Superior temporal gyrus (tissue), 1 donor: Measurements from ENCODE around the gene IL1F10.
"Not testable (repeated sequence)": the region's sequence is repeated elsewhere in the genome, so short reads cannot be mapped to it uniquely, and the experiment has no call there.

Experiments
- DNase-seq: peaks from one replicate; pipeline ENCODE4 v3.0.0-alpha.2; 2016; ENCODE audit errors: extremely low spot score

Gene IL1F10

DNA sequence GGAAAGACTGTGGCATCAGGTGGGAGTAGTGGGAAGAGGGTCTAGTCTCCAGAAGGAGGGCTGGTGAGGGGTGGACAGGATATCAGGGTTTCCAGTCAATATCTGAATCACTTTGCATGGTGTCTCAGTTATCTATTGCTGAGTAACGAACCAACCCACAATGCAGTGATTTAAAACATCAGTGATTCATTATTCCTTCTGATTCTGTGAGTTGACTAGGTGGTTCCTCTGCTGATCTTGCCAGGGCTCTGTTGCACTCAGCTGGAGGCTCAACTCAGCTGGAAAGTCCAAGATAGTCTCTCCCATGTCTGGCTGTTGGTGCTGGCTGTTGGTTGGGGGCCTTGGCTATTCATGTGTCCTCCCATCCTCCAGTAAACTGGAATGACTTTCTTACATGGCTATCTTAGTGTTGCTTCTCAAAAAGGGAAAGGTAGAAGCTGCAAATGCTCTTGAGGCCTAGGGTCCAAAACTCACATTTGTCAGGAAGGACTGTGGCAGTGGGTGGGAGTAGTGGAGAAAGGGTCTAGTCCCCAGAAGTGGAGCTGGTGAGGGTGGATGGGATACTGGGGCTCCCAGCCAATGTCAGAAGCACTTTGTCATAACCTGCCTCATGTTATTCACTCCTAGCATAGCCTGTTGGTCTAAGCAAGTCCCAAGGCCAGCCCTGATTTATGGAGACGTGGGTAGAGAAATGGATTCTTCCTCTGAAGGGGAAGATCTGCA, 13.9 kb downstream of the IL1F10 start:
- DNase-seq: no peak

GRCh38 chr2:113083296-113083695, 15.5 kb downstream of the IL1F10 start:
- no peak for DNase-seq

DNA sequence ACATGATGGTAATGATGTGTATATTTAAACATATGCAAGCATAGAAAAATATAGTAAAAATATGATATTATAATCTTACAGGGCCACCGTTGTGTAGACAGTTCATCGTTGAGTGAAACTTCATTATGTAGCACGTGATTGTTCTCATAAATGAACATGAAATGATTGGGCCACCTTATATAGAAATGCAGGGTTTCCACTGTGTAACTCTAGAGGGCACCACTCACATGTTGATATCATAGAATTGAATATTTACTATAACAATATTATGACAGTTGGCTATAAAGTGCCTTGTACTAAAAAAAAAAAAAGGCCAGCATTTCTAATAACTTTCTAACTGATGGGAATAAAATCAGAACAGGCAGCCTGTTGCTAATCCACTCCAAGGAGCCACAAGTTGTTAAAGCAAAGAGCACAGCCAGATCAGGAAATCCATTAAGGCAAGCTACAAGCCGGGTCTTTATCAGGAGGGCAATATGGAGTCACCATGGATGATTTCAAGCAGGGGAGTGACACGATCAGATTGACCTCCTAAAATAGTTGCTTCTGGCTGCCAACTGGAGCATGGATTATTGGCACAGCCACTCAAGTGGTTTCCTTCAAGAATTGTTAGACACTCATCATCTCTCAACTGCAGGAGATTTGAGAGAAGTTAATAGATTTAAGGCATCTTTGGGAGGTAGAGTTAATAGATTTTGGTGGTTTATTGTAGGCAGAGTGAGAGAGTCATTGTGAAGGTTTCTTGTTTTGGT, 16.7 kb downstream of the IL1F10 start:
- DNase-seq: no peak

DNA sequence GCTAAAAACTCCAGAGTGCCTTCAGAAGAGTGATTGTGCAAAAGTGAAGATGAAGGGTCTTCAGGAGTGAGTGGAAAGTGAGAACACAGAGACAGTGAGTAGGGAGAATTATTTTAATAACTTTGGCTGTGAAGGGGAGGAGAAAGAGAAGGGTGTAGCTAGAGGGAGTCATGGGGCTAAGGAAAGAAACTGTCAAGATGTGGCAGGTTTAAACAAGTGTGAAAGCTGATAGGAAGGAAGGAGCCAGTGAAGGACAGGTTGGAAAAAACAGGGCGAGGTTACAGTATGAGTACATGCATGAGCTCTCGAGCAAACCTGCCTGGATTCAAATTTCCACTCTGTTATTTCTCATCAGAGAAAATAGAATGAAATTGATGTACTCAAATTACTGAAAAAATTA, 17.8 kb downstream of the IL1F10 start:
- DNase-seq: no peak

DNA sequence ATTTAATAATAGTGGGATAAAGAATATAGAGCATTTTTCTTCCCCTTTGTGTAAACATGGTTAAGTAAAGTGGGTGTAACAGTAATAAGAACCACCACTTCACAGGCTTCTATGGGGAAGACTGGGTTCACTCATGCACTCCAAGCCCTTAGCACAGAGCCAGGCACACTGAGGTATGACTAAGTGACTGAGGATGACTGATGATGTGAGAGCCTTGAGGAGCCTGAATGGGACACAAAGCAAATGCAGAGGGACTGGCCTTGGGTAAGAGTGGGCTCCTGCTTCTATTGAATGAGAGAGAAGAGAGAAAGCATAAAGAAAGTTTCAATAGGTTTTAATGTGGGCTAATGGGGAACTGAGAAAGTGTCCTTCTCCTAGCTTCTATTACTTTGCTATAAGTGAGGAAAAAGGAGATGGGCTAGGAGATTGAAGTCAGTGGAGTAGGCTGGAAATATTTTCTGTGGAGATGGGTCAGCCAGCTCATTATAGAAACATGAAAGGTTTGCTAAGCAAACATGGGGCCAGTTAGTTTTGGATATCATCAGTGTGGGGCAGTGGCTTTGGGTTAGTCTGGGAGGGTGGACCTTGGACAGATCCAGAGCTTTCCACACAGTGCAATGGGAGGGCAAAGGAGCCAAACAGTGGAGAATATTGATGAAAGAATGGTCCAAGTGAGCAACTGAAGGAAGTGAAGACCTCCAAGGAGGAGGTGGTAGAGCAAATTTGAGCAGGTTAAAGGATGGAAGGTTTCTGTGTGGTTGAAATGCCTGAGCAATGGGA, 20.6 kb downstream of the IL1F10 start:
- no peak for DNase-seq

- no peak for DNase-seq
Observed at GRCh38 chr2:113089916-113090315, 22.1 kb downstream of the IL1F10 start.

GRCh38 chr2:113091231-113091896, 23.6 kb downstream of the IL1F10 start:
- DNase-seq: no peak

- DNase-seq: no peak
Observed at GRCh38 chr2:113092864-113093612, 25.3 kb downstream of the IL1F10 start.

DNA sequence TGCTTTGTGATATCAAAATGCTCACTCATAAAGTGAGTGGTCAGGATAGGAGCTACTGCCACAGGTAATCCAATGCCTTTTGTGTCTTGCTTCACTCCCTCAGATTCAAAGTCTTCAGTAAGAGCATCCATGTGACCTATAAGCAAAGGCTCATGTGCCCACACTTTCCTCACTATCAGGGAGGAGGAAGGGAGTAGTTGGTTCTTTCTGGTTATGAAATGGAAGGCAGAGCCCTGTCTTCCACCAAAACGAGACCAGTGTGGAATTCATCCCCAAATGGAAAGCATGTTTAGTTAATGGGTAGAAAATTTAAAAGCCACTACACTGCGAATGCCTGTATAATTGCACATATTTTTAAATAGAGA, 25.8 kb downstream of the IL1F10 start:
- no peak for DNase-seq

DNA sequence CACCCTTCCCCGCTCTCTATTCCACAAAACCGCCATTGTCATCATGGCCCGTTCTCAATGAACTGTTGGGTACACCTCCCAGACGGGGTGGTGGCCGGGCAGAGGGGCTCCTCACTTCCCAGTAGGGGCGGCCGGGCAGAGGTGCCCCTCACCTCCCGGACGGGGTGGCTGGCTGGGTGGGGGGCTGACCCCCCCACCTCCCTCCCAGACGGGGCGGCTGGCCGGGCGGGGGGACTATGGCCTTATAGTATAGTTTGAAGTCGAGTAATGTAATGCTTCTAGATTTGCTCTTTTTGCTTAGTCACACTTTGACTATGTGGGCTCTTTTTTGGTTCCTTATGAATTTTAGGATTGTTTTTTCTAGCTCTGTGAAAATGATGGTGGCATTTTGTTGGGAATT, 28.5 kb downstream of the IL1F10 start:
- DNase-seq: not testable (repeated sequence)

- DNase-seq: not testable (repeated sequence)
Observed at GRCh38 chr2:113096842-113097618, 29.3 kb downstream of the IL1F10 start.

DNA sequence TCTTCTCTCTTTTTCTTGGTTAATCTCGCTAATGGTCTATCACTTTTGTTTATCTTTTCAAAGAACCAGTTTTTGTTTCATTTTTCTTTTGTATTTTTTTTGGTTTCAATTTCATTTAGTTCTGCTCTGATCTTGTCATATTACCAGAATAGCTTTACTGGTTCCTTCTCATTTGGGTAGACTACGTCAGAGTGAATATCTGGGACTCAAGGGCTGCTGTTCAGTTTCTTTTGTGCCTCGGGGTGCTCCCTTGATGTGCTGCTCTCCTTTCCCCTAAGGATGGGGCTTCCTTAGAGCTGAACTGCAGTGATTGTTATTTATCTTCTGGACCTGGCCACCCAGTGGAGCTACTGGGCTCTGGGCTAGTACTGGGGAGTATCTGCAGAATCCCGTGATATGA, 30.3 kb downstream of the IL1F10 start:
- no peak for DNase-seq

DNA sequence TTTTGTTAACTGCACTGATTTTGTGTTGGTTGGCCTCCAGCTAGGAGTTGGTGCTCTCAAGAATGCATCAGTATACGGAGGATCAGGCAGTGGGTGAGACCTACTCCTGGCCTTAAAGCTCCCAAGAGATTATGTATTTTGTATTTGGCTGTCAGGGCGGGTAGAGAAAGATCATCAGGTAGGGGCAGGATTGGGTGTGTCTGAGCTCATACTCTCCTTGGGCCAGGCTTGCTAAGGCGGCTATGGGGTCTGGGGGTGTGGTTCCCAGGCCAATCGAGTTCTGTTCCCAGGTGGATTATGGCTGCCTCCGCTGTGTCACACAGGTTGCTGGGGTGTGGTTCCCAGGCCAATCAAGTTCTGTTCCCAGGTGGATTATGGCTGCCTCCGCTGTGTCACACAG, 30.8 kb downstream of the IL1F10 start:
- no peak for DNase-seq

DNA sequence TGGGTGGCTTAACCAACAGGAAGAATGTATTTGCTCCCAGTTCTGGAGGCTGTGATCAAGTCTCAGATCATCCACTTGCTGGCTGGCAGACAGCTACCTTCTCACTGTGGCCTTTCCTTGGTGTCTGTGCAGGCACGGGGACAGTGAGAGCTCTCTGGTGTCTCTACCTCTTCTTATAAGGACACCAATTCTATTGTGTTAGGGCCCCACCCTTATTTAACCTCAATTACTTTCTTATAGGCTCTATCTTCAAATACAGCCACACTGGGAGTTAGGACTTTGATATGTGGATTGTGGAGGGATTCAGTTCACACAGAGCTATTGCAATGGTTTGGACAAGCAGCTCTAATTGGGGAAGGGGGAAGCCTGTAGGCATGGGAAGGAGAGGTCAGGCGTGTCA, 34.4 kb downstream of the IL1F10 start:
- DNase-seq: no peak

DNA sequence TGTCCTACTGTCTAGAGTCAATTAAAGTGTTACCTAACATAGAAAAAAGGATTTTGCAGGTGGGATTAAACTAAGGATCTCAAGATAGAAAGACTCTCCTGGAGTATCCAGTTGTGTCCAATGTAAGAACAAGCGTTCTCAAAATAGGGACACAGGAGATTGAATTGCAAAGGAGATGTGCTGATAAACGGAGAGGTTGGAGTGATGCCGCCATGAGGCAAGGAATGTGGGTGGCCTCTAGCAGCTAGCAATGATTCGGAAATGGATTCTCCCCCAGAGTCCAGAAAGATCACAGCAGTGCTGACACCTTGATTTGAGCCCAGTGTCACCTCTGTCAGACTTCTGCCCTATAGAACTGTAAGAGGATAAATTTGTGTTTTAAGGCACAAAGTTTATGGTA, 35.5 kb downstream of the IL1F10 start:
- DNase-seq: no peak

- no peak for DNase-seq
Observed at GRCh38 chr2:113104054-113104611, 36.4 kb downstream of the IL1F10 start.

DNA sequence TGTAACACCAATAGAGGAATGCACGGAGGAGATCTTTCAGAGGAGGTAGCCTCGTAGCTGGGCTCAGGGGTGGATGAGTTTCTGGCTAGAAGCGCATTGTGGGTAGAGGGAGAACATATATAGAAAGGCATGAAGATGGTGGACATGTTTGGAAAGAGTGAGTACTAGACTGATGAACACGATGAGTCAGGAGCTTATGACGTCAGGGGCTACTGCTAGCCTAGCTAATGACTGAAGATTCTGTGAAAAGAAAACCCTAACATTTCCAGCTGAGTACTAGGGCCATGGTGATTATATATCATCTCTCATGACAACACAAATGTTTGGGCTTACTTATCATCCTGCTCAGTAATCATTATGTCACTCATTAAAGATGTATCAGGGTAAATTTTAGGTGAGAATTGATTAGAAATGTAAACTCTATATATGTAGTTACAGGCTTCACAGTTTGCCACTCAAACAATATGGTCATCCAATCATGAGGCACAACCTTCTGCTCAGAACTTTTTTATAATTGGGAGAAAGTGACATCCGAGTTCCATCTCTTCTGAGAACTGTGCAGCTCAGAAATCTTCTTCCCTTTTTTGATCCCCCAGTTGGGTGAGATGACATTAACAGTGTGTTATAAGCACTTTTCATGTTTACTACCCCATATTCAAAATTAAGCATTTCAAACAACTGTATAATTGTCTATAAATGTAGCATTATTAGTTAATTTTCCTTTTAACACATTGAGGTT, 37.4 kb downstream of the IL1F10 start:
- DNase-seq: no peak

DNA sequence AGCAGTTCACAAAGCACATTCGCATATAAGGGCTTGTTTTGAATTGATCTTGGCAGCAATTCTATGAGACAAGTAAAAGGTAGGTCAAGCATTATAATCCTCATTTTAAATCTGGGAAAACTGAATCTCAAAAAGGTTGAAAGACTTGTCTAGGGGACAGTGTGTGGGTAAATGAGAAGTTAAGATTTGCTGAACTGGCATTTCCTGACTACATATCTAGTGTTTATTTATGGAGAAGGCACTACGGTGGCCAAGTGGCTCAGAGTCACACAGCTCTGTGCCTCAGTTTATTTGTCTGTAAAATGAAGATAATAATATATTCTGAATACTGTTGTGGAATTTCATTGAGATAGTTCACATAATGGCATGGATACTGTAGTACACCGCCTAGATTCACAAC, 43.4 kb downstream of the IL1F10 start:
- no peak for DNase-seq

GRCh38 chr2:113111823-113112287, 44.1 kb downstream of the IL1F10 start:
- DNase-seq: no peak
